Measurements from ENCODE around the gene ASIC1.

The ASIC1 gene

GRCh38 chr12:50057000-50057841 is at the start of gene ASIC1:
ASIC1 (plus strand) TSS chr12:50057596; CDS start chr12:50058767, 1,171 bp downstream.
- peak; percentile 21 for DNase-seq

- no peak for DNase-seq
Observed at GRCh38 chr12:50013361-50014147, 43.8 kb upstream of the ASIC1 start.

GRCh38 chr12:50014342-50014741 is 43.1 kb upstream of the ASIC1 start:
- DNase-seq = no peak

- DNase-seq = peak; percentile 91
Observed at GRCh38 chr12:50016501-50017475, 40.6 kb upstream of the ASIC1 start.

GRCh38 chr12:50017641-50018040 is 39.8 kb upstream of the ASIC1 start:
- DNase-seq = peak; percentile 57

- no peak for DNase-seq
Observed at GRCh38 chr12:50018154-50018553, 39.2 kb upstream of the ASIC1 start.

GRCh38 chr12:50018968-50019367 is 38.4 kb upstream of the ASIC1 start:
- DNase-seq = no peak

- no peak for DNase-seq
Observed at GRCh38 chr12:50019524-50019923, 37.9 kb upstream of the ASIC1 start.

- DNase-seq = no peak
Observed at GRCh38 chr12:50021031-50021430, 36.4 kb upstream of the ASIC1 start.

GRCh38 chr12:50022903-50023302 is 34.5 kb upstream of the ASIC1 start:
- no peak for DNase-seq

GRCh38 chr12:50024227-50024626 is 33.2 kb upstream of the ASIC1 start:
- no peak for DNase-seq

GRCh38 chr12:50024805-50025186 is 32.6 kb upstream of the ASIC1 start:
- DNase-seq = no peak

- DNase-seq = peak; percentile 100
Observed at GRCh38 chr12:50025187-50026059, 32.0 kb upstream of the ASIC1 start, which contains the start of gene RACGAP1. RACGAP1 (minus strand) TSS chr12:50025494; CDS start chr12:50016715, 8,779 bp downstream.

GRCh38 chr12:50026691-50027090 is 30.7 kb upstream of the ASIC1 start:
- no peak for DNase-seq

GRCh38 chr12:50030449-50030848 is 26.9 kb upstream of the ASIC1 start:
- peak; percentile 61 for DNase-seq

- no peak for DNase-seq
Observed at GRCh38 chr12:50032515-50032853, 24.9 kb upstream of the ASIC1 start.

- DNase-seq = peak; percentile 72
Observed at GRCh38 chr12:50032854-50033581, 24.4 kb upstream of the ASIC1 start.

- DNase-seq = peak; percentile 42
Observed at GRCh38 chr12:50038336-50038735, 19.1 kb upstream of the ASIC1 start.

GRCh38 chr12:50039151-50039835 is 18.1 kb upstream of the ASIC1 start:
- DNase-seq = peak; percentile 81

- DNase-seq = no peak
Observed at GRCh38 chr12:50040657-50041056, 16.7 kb upstream of the ASIC1 start.

Measured in inflammatory macrophage treated with lipopolysaccharide for 4 hours (primary cell).